GM18499 (cell line): Measurements from ENCODE around the gene CNN2.
"Not testable (repeated sequence)": the region's sequence is repeated elsewhere in the genome, so short reads cannot be mapped to it uniquely, and the experiment has no call there.

Source experiments
- ATAC-seq: cut with Tn5 transposase; IDR thresholded peaks from one replicate; pipeline ENCODE4 v1.9.1; 2021; ENCODE audit warnings: moderate number of reproducible peaks; ENCODE audit not compliant: insufficient read depth, unreplicated experiment

Gene CNN2

DNA sequence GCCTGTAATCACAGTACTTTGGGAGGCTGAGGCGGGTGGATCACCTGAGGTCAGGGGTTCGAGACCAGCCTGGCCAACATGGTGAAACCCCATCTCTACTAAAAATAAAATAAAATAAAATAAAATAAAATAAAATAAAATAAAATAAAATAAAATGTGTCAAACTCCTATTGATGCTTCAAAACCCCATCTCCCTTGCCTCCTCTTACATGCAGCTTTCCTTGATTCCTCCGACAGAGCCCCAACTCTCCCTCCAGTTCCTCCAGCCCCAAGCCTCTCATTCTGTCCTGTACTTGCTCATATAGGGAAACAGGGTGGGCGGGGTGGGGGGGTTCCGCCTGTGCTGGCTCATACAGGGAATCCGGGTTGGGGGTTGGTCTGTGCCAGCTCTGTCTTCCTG lies 1.3 kb upstream of the CNN2 start:
- ATAC-seq: not testable (repeated sequence)

DNA sequence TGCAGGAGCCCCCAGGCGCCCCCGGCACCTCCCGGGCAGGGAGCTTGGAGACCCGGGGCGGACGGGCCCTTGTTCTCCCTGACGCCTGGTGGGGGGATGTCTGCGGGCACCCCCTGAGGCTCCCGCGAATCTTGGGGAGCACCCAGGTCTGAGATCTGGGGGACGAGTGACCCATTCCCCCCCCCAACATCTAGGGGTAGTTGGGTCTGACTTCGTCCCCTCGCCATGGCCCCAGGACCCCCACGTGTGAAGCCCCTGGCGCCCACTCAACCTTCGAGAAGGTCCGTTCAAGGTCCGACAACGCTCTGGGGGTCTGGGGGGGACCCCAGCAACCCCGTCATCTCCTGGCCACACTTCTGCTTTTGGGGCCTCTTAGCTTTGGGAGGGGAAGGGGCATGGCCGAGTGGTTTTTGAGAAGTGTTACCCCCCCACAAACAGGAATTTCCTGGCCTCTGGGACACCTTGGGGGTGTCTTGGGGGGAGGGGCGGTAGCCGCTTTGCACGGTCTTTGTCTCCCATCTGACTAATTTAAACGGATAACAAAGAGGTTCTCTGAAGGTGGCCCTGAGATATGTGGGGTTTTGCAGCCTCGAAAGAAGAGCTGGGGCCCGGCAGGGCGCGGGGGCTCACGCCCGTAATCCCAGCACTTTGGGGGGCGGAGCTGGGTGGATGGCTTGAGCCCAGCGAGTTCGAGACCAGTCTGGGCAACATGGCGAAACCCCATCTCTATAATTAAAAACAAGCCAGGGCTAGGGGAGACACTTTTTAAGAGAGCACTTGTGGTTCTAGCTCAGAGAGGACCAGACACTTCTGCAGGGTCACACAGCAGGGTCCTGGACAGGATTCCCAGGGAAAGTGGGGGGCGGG lies 608 bp downstream of the CNN2 start:
- no peak for ATAC-seq

DNA sequence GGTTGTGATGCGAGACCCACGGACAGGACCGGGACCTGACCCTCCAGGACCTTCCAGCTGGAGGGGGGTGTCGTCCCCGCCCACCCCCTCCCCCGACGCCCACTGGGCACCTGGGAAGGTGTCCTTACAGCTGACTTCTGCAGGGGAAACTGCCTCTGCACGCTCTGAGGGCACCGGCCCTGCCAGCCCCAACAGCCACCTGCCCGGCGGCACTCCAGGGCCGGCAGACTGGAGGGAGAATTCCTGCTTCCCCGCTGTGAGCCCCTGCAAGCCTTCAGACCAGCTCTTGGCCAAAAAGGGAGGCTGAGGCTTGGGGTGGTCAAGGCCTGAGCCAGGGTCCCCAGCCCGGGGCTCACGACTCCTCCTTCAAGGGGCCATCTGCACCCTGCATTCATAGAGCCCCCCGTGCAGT lies 1.2 kb downstream of the CNN2 start:
- ATAC-seq: no peak

DNA sequence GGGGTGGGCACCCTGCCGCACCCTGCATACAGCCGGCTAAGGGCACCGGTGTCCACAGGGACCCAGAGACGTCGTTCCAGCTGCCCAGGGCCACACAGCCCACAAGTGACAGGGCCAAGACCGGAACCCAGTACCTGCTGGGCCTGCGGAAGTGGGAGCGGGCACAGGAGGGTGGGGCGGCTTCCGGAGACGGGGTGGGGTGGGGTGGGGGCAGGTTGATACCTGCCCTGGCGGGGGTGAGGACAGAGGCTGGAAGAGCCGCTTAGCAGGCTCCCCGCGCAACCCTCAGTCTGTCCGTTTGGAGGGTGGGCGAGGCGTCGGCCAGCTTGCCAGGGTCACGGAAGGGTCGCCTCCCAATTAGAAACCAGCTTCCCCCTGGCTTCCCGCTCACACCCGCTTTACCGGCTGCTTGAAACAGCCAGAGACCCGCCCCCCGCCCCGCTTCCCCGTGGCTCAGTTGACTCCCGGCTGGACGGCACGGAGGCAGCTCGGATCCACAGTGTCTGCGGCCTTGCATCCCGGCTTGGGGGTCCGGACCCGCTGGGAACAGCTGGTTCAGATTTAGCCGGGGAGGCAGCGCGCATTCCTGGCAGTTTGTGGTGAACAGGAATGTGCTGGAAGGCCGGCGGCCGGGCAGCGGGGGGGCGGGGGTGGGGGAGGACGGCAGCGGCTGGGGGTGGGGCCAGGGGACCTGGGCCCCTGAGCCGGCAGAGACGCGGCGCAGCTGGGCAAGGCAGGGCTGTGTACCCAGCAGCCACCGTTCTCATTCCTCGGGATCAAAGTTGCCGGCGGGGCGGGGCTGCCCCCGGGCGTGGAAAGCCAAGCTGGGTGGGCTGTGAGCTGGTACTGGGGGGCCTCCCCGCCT lies 1.9 kb downstream of the CNN2 start:
- no peak for ATAC-seq

DNA sequence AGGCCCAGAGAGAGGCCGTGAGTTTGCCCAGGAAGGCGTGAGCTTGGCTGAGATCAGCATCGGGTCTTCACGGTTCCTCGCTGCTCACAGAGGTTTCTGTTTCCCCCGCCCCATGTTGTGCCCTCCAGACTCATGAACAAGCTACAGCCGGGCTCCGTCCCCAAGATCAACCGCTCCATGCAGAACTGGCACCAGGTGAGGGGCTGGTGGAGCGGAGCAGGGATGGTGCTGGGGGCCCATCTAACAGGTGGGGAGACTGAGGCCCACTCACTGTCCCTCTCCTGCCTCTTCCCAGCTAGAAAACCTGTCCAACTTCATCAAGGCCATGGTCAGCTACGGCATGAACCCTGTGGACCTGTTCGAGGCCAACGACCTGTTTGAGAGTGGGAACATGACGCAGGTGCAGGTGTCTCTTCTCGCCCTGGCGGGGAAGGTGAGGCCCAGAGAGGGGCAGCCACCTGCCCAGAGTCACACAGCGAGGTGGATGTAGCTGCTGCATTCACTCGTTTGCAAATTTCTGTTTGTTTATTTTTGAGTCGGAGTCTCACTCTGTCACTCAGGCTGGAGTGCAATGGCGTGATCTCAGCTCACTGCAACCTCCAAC lies 6.0 kb downstream of the CNN2 start:
- ATAC-seq: no peak

DNA sequence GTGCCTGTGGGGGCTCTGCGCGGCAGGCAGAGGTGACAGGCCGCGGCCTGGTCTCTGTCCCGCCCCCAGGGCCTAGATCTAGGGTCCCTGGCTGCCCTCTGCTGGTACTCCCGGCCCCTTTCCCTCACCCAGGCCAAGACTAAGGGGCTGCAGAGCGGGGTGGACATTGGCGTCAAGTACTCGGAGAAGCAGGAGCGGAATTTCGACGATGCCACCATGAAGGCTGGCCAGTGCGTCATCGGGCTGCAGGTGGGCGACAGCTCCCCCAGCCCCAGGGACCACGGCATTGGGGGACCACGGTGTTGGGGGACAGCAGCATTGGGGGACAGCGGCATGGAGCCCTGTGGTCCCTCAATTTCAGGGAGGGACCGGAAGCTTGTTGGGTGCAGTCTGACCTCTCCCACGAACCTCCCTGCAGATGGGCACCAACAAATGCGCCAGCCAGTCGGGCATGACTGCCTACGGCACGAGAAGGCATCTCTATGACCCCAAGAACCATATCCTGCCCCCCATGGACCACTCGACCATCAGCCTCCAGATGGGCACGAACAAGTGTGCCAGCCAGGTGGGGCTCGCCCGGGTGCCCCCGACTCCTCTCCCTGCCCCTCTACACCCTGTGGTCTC lies 9.7 kb downstream of the CNN2 start:
- no peak for ATAC-seq

DNA sequence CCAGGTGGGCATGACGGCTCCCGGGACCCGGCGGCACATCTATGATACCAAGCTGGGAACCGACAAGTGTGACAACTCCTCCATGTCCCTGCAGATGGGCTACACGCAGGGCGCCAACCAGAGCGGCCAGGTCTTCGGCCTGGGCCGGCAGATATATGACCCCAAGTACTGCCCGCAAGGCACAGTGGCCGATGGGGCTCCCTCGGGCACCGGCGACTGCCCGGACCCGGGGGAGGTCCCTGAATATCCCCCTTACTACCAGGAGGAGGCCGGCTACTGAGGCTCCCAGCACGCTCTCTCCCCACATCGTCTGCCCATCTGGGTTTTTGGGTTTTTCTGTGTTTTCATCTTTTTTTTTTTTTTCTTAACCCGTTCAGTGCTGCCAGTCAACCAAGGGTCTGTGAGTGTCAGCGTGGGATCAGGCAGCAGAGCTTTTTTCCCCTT lies 11.2 kb downstream of the CNN2 start:
- ATAC-seq: no peak

DNA sequence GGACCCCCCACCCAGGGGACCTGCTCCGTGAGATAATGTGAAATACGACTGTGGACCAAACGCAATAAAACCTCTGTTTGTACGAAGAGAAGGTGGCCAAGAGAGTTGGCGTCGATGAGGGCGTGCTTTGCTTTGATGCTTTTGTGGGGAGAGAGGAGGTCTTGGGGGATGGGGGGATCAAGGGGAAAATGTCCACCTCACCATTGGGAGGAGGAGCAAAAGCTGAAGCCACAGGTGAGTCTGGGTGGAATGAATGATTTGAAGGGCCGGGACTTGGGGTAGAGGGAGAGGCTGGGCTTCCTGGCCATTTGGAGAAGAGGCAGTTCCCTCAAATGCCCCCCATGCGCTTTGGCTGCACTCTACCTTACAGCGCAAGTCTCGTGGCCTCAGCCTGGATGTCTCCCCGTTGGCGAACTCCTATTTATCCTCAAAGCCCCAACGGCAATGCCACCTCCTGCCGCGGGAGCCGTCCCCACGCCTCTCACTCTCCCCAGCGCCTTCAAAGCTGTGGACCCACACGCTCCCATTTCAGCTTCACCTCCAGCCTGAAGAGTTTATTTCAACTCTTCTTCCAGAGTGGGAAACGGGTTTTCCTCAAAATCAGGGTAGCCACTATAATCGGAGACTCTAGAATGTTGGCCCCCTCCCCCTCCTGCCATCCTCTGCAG lies 12.7 kb downstream of the CNN2 start:
- no peak for ATAC-seq

DNA sequence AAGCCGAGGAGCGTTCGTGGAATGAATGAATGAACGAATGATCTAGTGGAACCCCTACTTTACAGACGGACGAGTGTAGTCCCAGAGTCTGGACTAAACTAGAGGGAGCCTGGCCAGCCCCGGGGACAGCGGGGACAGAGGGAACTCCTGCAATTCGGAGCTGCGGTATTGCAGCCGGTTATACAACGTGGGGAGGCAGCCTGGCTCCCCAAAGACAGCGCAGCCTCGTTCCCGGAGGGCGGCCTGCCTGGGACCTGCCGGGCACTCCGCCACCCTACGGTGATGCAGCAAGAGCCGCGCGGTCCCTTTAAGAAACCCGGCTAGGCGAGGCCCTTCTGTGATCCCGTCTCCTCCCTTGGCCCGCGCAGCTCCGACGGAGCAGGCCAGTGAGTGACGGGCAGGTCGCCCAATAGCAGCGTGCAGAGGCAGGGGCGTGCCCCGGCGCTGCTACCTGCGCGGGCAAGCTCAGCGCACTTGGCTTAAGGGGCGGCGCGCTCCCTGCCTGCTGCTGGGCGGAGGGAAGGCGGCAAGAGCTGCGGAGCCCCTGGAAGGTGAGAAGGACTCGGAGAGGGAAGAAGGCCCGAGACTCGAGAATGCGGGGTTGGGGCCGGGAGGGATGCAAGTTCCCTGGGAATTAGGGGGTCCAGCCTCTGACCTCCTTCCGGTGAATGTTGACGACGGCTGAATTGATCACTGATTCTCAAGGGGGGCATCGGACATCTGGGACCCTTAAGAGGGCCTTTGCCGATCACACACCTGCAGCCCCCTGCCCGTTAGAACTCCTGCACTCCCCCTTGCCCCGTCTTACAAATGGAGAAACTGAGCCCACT lies 13.5 kb downstream of the CNN2 start, which contains the start of gene ABCA7:
ABCA7 (plus strand) TSS at position 462 of the 830 bp plus-strand sequence. CDS start 1,255 bp downstream, outside the sequence.
- no peak for ATAC-seq

DNA sequence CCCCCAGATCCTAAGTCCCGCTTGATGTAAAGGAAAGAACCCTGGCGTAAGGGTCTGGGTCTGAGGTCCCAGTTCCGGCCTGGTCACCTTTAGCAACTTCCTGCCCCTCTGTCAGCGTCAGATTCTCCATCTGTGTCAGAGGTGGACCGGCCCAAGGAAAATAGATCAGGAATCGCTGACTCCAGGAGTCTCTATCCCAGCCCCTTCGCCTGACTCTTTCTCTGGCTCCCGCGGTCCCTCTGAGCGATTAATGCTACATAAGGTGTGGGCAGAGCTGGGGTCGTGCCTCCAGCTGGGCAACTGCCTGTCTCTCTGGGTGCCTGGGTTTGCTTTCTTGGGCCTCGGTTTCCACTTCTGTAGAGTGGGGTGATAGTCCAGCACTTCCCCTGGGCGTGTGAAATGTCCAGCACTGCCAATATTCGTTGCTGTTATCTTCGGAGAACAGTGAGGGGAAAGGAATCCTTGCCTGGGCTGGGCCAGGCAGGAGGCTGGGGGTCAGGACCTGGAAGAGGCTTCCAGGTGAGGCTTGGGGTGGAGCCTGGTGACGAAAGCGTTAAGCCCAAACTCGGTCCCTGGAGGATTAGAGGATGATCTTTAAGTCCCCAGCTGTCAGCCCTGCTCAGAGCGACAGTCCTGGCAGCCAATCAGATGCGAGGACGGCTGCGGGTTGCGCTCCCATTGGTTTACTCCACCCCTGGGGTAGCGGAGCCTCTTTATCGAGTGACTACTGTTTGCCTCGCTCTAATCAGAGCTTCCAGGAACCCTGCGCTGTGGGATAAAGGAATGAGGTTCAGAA lies 14.3 kb downstream of the CNN2 start:
- no peak for ATAC-seq

DNA sequence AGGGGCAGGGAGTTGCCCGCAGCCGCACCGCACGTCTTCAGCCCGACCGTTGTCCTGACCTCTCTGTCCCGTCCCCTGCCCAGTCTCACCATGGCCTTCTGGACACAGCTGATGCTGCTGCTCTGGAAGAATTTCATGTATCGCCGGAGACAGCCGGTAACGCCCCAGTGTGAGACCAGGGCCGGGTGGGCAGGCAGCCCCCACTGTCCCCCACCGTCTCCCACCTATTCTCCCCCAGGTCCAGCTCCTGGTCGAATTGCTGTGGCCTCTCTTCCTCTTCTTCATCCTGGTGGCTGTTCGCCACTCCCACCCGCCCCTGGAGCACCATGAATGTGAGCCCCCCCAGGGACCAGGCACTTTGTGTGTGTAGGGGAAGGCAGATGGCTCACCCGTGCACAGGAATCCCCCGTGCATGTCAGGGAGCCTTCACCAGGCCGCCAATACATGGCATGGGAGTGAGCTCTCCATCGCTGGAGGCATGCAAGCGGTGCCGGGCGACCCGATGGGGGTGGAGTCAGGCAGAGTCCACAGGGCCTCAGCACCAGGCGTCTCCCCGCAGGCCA lies 14.9 kb downstream of the CNN2 start:
- no peak for ATAC-seq

DNA sequence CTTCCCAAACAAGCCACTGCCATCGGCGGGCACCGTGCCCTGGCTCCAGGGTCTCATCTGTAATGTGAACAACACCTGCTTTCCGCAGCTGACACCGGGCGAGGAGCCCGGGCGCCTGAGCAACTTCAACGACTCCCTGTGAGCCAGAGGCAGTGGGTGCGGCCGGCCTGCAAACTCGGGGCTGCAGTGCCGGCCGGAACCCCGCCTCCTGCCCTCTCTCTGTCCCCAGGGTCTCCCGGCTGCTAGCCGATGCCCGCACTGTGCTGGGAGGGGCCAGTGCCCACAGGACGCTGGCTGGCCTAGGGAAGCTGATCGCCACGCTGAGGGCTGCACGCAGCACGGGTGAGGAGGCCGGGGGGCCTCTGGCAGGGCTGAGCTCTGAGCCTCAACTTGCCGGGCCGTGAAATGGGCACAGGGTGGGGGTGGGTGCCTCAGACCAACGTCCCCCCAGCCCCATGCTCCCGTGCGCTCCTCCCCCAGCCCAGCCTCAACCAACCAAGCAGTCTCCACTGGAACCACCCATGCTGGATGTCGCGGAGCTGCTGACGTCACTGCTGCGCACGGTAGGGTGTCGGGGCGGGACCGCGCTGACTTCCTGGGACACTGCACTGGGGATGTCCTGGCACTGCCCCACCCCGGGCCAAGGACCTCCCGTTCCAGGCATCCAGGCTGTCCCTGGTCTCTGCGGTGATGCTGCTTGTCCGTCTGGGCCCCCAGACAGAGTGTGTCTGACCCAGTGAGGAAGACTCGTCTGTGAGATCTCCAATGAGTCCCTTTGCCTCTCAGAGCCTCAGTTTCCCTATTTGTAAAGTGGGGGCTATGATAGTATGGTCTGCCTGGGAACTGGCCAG lies 15.7 kb downstream of the CNN2 start:
- no peak for ATAC-seq

DNA sequence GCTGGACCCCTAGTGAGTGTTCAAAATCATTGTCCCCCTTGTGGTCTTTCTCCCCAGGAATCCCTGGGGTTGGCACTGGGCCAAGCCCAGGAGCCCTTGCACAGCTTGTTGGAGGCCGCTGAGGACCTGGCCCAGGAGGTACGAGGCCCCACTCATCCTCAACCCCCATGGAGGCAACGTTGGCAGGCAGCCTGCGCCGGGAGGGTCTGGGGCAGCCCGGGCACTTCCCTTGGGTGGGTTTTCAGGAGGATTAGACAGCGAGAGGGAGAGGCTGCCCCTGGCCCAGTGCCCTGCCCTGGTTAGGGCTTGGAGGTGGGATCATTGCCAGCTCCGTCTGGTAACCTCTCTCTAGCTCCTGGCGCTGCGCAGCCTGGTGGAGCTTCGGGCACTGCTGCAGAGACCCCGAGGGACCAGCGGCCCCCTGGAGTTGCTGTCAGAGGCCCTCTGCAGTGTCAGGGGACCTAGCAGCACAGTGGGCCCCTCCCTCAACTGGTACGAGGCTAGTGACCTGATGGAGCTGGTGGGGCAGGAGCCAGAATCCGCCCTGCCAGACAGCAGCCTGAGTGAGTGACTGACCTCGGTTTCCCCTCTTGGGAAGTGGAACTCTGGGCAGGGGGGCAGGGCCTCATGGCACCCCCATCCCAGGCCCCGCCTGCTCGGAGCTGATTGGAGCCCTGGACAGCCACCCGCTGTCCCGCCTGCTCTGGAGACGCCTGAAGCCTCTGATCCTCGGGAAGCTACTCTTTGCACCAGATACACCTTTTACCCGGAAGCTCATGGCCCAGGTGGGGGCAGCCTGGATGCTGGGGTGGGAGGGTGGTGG lies 16.5 kb downstream of the CNN2 start:
- ATAC-seq: no peak

DNA sequence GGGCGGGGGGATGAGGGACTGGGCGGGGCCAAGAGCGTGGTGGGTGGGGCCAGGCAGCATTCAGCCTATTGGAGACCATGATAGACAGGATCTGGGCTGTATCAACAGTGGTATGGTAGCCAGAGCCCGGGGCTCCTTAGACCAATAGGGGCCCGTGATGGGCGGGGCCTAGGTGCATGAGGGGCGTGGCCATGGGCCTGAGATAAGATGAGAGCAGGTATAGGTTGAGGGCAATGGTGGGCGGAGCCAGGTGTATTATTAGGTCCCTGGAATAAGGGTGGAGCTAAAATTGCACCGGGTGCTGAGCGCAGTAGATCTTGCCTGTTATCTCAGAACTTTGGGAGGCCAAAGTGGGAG lies 18.8 kb downstream of the CNN2 start:
- ATAC-seq: no peak

DNA sequence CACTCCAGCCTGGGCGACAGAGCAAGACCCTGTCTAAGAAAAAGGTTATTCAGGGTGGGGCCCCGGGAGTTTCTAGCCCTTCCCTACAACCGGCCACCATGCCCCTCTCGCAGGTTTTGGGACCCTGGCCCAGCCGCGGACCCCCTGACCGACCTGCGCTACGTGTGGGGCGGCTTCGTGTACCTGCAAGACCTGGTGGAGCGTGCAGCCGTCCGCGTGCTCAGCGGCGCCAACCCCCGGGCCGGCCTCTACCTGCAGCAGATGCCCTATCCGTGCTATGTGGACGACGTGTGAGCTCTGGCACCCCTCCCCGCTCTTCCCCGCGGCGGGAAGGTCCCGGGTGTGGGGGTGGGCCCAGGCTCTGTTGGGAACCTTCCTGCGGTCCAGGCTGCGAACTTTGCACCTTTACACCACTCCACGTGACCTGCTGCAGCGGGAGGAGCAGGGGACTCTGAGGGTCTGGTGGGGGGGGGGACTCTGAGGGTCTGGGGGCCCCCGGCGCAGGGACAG lies 19.8 kb downstream of the CNN2 start:
- no peak for ATAC-seq
